Activated T-helper 17 cell treated with anti-CD3 and anti-CD28 coated beads, Interleukin-2, amount 50 U/mL, for 72 hours (primary cell): ENCODE data around the gene KPTN. TPM values are rescaled to one million over a fixed set of nuclear protein-coding genes. Genes with fewer than 3 reads are reported as not detected.

Experiments used
- ATAC-seq: fragments of 150-1000 bp; cut with Tn5 transposase; replicated peaks from 2 replicates; pipeline ENCODE4 v1.10.0; 2021; ENCODE audit warnings: mild to moderate bottlenecking, moderate library complexity
- H3K27ac Mint-ChIP-seq: one replicate; pipeline ENCODE4 v1.8.0; 2022; ENCODE audit warnings: mixed read lengths
- H3K27me3 Mint-ChIP-seq: one replicate; pipeline ENCODE4 v1.8.0; 2022; ENCODE audit warnings: mixed read lengths
- H3K36me3 Mint-ChIP-seq: one replicate; pipeline ENCODE4 v1.8.0; 2022; ENCODE audit warnings: low read depth, mild to moderate bottlenecking, mixed read lengths
- H3K4me1 Mint-ChIP-seq: one replicate; pipeline ENCODE4 v1.8.0; 2022; ENCODE audit warnings: mixed read lengths
- H3K4me3 Mint-ChIP-seq: one replicate; pipeline ENCODE4 v1.8.0; 2022; ENCODE audit warnings: mild to moderate bottlenecking, mixed read lengths
- H3K9me3 Mint-ChIP-seq: one replicate; pipeline ENCODE4 v1.8.0; 2022; ENCODE audit warnings: mixed read lengths
- total RNA-seq, 2 donors: library from RNA; stranded (reverse); gene quantifications; one replicate each; pipeline ENCODE4 v1.2.3, GENCODE V29; 2022

Gene KPTN
- total RNA-seq, 2 donors from 2014 or later = 12.9 to 17.7 TPM

DNA sequence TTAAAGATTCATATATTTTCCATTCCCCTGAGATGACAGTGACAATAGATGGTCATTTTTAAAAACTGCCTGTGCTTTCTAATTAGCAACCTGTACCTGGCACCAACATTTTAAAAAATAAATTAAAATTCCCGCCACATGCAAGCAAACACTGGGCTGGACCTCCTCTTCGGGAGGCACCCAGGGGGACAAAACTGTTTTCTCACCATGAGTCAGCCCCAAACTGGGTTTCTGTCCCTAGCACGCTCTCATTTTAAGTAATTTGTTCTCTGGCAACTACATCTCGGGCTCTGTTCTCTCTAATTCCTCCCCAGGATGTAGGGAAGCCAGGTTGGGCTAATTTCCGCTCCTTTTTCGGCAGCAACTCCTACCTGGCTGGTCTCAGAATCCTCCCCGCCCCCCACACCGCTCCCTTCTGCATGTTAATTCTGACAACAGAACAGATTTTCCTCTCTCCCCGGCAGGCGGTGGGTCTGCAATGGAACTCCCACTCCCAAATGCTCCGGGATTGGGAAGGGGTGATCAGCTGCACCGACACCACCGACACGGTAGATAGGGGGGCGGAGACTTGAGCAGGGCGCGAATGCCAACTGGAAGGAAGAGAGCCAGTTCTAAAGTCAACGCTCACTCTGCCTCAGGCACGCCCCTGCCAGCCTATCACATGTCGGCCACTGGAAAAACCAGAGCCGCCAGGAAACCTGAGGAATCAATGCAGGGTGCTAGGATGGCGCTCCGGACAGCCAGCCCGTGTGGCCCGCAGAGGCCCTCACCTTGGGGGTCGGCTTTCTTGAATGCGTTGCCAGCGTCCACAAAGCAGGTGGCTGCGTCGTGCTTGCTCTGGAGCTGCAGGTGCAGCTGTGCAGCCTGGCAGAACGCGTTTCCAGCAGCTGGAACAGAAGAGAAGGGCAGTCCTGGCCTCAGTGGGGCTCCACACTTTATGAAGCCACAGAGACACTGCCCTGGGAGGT is 16.1 kb upstream of the KPTN start:
- peaks cover 45% of the 10 kb centered on the region for H3K36me3 Mint-ChIP-seq
- no peak for ATAC-seq
- no peaks in the 10 kb centered on the region for H3K9me3 Mint-ChIP-seq
- no peak overlapping the region for H3K27ac Mint-ChIP-seq
- peaks cover 4% of the 10 kb centered on the region for H3K4me1 Mint-ChIP-seq
- H3K27me3 Mint-ChIP-seq = no peaks in the 10 kb centered on the region
- no peak overlapping the region for H3K4me3 Mint-ChIP-seq

DNA sequence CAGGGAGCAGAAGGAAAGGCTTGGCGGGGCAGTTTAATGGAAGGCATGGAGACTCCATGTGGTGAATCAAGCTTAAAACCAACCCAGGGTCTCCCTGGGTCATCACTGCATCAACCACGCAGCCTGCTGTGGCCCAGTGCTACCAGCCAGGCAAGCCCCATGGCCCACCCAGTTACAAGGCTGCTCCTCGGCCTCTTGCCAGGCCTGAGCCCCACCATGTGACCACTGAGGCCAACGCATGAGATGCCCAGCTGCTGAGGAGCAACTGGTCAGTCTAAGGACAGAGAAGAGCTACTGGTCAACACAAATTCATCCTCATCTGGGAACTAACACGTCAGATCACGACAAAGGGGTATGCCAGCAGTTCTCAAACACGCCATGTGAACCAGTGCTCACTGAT is 15.4 kb upstream of the KPTN start:
- ATAC-seq = no peak

DNA sequence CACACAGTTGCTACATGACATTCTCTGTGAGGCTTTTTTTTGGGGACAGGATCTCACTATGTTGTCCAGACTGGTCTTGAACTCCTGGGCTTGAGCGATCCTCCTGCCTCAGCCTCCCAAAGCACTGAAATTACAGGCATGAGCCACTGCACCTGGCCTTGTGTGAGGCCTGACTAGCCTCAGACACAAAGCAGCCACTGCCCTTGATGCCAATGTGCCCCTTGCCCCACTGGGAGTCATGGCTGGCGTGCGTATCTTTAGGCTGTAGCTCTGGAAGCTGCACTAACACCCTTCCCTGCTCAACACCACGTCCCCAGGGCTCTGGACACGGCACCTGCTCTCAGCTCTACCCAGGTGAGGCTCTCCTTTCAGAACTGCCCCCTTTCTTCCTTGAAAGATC is 14.5 kb upstream of the KPTN start:
- Mint-ChIP-seq H3K4me1 (no peaks in the 10 kb centered on the region), H3K4me3 (no peak overlapping the region), H3K9me3 (no peaks in the 10 kb centered on the region), H3K27me3 (no peaks in the 10 kb centered on the region), H3K36me3 (peaks cover 30% of the 10 kb centered on the region), H3K27ac (peak overlapping the region; percentile 62)
- ATAC-seq = no peak

More for the DNA sequence above, 15.4 kb upstream of the KPTN start:
- Mint-ChIP-seq H3K27ac (no peak overlapping the region), H3K9me3 (no peaks in the 10 kb centered on the region), H3K4me3 (no peak overlapping the region), H3K27me3 (no peaks in the 10 kb centered on the region), H3K4me1 (no peaks in the 10 kb centered on the region), H3K36me3 (peaks cover 37% of the 10 kb centered on the region)

DNA sequence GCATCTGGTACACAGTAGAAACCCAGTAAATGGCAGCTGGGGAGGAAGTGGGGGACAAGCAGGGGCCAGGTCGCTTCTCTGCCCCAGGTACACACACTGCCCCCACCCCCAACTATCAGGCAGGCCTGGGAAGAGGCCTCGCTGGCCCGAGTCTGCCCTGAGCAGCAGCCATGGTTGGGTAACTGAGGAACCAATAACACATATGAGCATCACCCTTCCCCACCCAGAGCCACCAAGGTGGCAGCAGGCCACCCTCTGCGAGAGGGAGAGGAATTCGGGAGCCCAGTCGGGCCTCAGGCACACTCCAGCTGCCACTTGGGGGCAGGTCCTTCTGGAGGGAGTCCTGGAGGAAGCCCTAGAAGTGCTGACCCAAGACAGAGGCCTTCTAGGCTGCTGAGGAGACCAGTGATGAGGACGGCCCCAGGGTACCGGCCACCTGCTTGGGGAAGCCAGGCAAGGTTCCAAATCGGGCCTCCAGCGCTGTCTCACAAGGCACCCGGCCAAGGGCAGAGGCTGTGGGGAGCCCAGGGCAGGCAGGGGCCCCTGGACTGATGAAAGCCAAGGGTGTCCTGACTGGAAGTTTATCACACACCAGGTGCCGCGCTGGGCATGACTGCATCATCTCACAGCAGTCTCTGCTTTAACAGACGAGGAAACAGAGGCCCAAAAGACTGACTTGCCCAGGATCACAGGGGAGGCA is 14.0 kb upstream of the KPTN start:
- H3K27ac Mint-ChIP-seq = no peak overlapping the region
- no peaks in the 10 kb centered on the region for H3K4me1 Mint-ChIP-seq
- no peaks in the 10 kb centered on the region for H3K27me3 Mint-ChIP-seq
- H3K4me3 Mint-ChIP-seq = no peak overlapping the region
- ATAC-seq = no peak
- H3K36me3 Mint-ChIP-seq = peaks cover 25% of the 10 kb centered on the region
- H3K9me3 Mint-ChIP-seq = no peaks in the 10 kb centered on the region

DNA sequence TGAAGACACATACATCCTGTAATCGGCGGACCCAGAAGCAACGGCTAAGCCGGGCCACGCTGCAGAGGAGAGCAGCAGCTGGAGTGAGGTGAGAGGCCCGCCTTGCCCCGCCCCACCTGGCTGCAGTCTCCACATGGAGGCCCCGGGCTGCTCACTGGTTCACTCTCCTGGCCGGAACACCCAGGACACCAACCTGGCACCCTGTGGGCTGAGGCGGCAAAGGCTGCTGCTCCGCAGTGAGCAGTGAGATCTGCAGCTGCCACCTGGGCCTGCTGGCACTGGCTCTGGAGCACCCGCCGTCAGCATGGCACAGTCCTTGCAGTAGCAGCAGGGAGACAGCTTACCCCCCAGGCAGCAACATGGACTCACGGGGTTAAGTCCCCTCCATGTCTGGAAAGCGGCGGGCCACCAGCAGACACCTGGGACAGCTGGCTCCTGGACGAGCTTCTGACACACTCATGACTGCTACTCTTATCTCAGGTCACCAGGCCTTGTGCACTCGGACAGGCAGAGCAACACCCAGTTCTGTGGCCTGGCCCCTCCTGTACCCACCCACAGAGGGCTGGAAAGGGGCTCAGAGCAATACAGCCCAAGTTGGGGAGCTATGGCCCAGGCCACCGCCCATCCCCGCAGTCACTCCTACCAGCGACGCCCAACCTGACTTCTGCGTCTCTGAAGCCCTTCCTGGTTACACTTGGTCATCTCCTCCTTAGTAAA is 13.2 kb upstream of the KPTN start:
- H3K36me3 Mint-ChIP-seq = peaks cover 17% of the 10 kb centered on the region
- H3K4me1 Mint-ChIP-seq = no peaks in the 10 kb centered on the region
- H3K9me3 Mint-ChIP-seq = no peaks in the 10 kb centered on the region
- no peak for ATAC-seq
- no peak overlapping the region for H3K4me3 Mint-ChIP-seq
- H3K27ac Mint-ChIP-seq = no peak overlapping the region
- H3K27me3 Mint-ChIP-seq = no peaks in the 10 kb centered on the region

DNA sequence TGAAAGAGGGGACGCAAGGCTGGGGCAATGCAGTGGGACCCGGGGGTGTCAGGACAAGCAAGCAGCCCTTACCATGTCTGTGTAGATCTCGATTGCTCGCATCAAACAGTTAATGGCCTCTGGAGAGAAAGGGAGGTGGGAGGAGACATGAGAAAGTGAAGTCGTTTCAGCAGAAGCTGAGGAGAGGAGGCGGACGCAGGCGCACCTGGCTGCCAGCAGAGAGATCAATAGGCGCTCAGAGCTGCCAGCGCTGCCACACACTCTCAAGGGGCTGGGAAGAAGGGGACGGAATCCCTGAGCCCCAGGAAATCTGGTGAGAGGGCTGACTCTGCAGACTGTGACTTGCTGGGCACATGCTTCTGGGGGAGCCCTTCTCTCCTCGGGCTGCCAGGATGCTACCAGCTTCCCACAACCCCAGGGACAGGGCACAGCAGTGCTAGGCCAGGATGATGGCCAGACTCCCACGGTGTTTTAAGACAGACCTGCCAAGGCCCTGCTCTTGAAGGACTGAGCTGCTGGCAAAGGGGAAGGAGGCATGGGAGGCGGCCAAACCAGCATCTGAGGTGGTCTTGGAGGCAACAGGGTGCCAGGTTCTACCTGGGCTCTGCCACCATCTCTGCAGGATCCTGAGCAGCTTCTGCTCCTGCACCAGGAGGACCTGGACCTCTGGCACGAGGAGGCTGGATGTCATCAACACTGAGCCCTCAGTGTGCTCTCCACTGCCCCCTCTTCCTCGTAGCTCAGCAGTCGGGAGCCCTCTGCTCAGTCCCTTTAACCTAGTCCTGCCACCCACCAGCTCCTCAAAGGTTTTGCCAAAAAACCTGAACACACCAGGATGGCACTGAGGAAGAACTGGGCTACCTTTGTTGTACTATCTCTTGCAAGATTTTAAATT is 11.7 kb upstream of the KPTN start:
- Mint-ChIP-seq H3K4me1 (no peaks in the 10 kb centered on the region), H3K9me3 (no peaks in the 10 kb centered on the region), H3K27ac (peak overlapping the region; percentile 63), H3K4me3 (no peak overlapping the region), H3K36me3 (peaks cover 7% of the 10 kb centered on the region), H3K27me3 (no peaks in the 10 kb centered on the region)
- ATAC-seq = no peak

DNA sequence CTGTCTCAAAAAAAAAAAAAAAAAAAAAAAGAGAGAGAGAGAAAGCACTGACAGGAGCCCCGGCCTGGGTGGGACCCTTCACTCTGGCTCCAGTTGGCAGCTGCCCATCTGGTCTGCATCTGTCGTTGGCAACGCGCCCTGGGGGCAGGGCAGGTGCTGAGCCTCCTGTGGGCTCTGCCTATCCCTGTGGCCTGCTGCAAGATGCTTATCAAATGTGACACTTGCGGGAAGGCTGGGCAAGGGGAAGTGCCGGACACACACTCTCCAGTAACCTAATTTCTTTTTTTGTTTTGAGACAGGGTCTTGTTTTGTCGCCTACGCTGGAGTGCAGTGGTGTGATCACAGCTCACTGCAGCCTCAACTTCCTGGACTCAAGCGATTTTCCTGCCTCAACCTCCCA is 10.7 kb upstream of the KPTN start:
- Mint-ChIP-seq H3K9me3 (no peaks in the 10 kb centered on the region), H3K36me3 (peaks cover 10% of the 10 kb centered on the region), H3K4me1 (peaks cover 6% of the 10 kb centered on the region), H3K27ac (no peak overlapping the region), H3K4me3 (no peak overlapping the region), H3K27me3 (no peaks in the 10 kb centered on the region)
- ATAC-seq = no peak

DNA sequence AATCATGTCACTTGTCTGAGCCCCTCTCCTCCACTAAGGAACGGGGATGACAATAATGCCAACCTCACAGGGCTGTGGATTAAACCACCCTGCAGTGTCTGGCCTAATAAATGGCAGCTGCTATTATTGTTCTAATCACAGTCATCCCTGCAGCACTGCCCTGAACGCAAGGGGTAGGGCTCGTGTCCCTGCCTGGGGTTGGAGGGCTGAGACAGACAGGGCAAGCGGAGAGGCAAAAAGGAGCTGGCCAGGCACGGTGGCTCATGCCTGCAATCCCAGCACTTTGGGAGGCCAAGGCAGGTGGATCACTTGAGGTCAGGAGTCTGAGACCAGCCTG is 10.2 kb upstream of the KPTN start:
- no peak for ATAC-seq
- peaks cover 6% of the 10 kb centered on the region for H3K4me1 Mint-ChIP-seq
- no peaks in the 10 kb centered on the region for H3K9me3 Mint-ChIP-seq
- peaks cover 10% of the 10 kb centered on the region for H3K36me3 Mint-ChIP-seq
- no peak overlapping the region for H3K4me3 Mint-ChIP-seq
- H3K27me3 Mint-ChIP-seq = no peaks in the 10 kb centered on the region
- no peak overlapping the region for H3K27ac Mint-ChIP-seq

DNA sequence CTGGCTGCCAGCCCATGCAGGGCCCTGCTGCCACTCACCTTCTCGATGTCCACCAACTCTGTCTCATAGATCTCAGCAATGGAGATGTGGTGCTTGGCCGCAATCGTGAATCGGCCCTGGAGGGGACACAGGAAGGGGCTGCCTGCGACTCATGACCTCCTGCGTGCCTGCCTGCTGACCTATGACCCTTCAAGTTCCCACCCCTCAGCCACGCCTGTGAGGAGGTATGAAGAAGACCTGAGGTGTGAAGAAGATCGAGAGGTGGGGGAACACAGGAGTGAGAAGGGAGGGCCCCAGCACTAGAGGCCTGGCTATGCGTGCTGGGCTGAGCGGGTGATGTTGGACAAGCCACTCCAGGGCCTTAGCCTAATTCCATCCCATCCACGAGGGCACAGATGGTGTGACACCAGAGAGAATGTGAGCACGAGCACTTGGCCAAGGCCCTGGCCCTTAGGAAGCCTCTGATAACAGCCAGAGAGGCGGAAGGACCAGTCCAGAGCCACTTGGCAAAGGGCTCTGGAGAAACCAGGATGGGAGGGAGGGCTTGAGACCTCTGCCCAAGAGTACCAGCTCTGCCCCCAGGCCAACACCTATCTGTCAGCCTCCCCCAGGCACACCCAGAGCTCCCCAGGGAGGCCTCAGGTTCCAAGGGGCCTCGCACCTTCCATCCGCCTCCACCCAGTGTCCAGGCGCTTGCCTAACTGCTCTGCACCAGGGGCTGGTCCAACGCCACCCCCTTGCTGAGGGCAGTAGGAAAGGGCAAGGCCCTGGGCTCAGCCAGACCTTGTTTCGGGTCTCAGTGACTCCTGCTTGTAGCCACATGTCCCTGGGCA is 9.6 kb upstream of the KPTN start:
- no peaks in the 10 kb centered on the region for H3K27me3 Mint-ChIP-seq
- H3K9me3 Mint-ChIP-seq = no peaks in the 10 kb centered on the region
- H3K4me1 Mint-ChIP-seq = peaks cover 6% of the 10 kb centered on the region
- no peak for ATAC-seq
- H3K4me3 Mint-ChIP-seq = no peak overlapping the region
- peak overlapping the region; percentile 53 for H3K27ac Mint-ChIP-seq
- H3K36me3 Mint-ChIP-seq = peaks cover 10% of the 10 kb centered on the region

DNA sequence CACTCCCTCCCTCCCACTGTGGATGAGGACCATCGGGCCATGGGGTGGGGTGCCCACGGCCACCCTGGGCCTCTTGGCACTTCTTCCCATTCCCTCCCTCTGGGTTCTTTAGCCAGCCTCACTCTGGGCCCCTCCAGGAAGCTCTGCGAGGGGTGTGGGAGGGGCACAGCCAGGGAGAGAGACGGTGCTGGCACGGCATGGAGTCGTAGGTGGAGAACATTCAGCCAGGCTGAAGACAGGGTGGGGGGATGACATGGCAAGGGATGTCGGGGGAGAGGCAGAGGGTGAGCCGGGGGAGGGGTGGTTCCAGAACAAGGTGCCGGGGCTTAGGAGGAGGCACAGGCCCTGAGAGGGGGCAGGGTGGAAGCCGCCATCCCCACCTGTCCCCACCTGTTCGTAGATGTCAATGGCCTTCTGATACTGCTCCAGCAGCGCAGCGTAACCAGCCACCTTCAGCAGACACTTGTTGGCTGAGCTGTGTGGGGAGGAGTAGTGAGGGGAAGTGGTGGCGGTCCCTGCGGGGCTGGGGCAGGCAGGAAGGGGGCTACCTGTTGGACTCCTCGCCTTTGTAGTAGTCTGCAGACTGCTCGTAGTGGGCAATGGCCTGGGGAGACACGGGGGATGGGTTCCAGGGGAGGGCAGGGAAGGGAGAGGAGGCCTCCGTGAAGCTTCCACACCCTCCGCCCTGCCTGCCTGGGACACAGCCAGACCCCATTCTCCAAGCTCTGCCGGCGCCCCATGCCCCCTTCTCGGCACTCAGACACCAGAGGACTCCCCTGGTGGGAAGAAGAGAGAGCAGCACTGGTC is 8.8 kb upstream of the KPTN start:
- Mint-ChIP-seq H3K27ac (peak overlapping the region; percentile 53), H3K4me3 (no peak overlapping the region), H3K36me3 (peaks cover 10% of the 10 kb centered on the region), H3K27me3 (no peaks in the 10 kb centered on the region), H3K4me1 (peaks cover 6% of the 10 kb centered on the region), H3K9me3 (no peaks in the 10 kb centered on the region)
- ATAC-seq = no peak

DNA sequence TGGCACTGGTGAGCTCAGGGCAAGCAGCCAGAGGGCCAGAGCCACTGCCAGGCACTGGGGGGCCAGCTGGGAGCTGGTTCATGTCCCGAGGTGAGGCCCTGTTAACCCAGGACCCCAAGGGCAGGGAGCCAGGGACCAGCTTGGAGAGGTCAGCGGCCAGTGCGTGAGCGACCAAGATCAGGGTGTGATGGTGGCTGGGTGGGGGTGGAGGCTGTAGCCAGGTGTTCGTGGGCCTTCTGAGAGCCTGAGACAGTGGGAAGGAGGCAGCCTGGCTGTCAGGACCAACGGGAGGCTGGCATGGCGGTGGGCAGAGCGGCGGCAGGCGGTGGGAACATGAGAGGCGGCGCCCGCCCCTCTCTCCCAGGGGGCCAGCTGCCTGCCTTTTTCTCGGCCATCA is 8.1 kb upstream of the KPTN start:
- Mint-ChIP-seq H3K4me3 (no peak overlapping the region), H3K27ac (no peak overlapping the region), H3K27me3 (no peaks in the 10 kb centered on the region), H3K9me3 (no peaks in the 10 kb centered on the region), H3K4me1 (peaks cover 6% of the 10 kb centered on the region), H3K36me3 (peaks cover 10% of the 10 kb centered on the region)
- no peak for ATAC-seq

DNA sequence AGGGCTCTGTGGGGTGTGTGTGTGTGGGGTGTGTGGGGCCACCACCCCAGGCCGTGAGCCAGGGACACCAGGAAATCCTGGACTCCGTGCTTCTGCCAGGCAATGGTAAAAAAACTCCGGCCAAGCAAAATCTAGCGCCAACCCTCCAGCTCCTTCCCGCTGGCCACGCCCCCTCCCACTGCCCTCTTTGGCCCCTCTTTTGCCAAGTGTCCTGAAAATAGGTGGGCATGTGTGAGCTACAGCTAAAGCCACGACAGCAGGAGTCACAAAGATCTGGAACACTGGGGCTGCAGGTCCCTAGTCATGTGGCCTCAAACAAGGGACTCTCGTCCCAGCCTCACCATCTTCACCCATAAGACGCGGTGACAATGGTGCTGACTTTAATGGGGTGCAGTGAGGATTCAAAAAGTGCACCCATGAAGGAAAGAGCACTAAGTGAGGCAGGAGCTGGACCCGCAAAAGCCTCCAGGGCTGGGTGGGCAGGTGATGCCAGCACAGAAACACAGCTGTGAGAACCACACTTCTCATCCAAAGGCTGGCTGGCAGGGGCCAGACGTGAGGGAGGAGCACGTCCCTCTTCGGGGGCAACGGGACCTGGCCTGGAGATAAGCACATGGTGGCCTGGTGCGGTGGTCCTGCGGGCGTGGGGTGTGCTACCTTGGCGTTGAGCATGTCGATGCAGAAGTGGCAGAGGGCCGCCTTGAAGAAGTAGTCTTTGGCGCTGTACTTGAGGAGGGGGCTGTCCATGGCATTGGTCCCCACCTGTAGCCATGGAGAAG is 7.5 kb upstream of the KPTN start:
- Mint-ChIP-seq H3K4me1 (peaks cover 6% of the 10 kb centered on the region), H3K4me3 (no peak overlapping the region), H3K27me3 (no peaks in the 10 kb centered on the region), H3K36me3 (peaks cover 10% of the 10 kb centered on the region), H3K27ac (no peak overlapping the region), H3K9me3 (no peaks in the 10 kb centered on the region)
- ATAC-seq = no peak
